Neutrophil (primary cell): ENCODE data around the gene SPINT1.

Source experiments
- H3K27ac ChIP-seq: fragments of 200-600 bp; sonication (generic); 2 replicates; pipeline ENCODE4 v1.5.1; 2016; ENCODE audit warnings: mild to moderate bottlenecking, moderate library complexity
- H3K27me3 ChIP-seq: fragments of 200-600 bp; sonication (generic); 2 replicates; pipeline ENCODE4 v1.6.0; 2016; ENCODE audit warnings: mild to moderate bottlenecking
- H3K36me3 ChIP-seq: fragments of 200-600 bp; sonication (generic); 2 replicates; pipeline ENCODE4 v1.5.1; 2017
- H3K4me1 ChIP-seq, 2 experiments: fragments of 200-600 bp in 1 of 2; sonication (generic) in 1 of 2; 1 replicate in 1 of 2; 2 replicates in 1 of 2; pipeline versions ENCODE4 v1.5.1 to v1.6.1; 2013 to 2016; ENCODE audit warnings: low read depth in 1 of 2, low read length in 1 of 2, mild to moderate bottlenecking in 1 of 2, moderate library complexity in 1 of 2; ENCODE audit not compliant: control insufficient read depth in 1 of 2, insufficient read depth in 1 of 2
- H3K4me3 ChIP-seq, 2 experiments: fragments of 200-600 bp in 1 of 2; sonication (generic) in 1 of 2; 1 replicate in 1 of 2; 2 replicates in 1 of 2; pipeline ENCODE4 v1.5.1; 2013 to 2016; ENCODE audit warnings: low read depth in 1 of 2, low read length in 1 of 2, mild to moderate bottlenecking in 1 of 2, moderate library complexity in 1 of 2
- H3K9me3 ChIP-seq: fragments of 200-600 bp; sonication (generic); 2 replicates; pipeline ENCODE4 v1.5.1; 2016
- CTCF ChIP-seq: fragments of 200-600 bp; sonication (generic); IDR thresholded peaks from 2 replicates; pipeline ENCODE4 v1.5.1; 2016; ENCODE audit warnings: antibody characterized with exemption

The SPINT1 gene

GRCh38 chr15:40891810-40892446 lies 48.1 kb downstream of the SPINT1 start:
- Histone ChIP-seq H3K4me1 (peaks cover 46 to 52% of the 10 kb centered on the region in 2 experiments), H3K27ac (peak overlapping the region; percentile 94), H3K36me3 (peaks cover 12% of the 10 kb centered on the region), H3K27me3 (no peaks in the 10 kb centered on the region), H3K9me3 (no peaks in the 10 kb centered on the region), H3K4me3 (peak overlapping the region in 1 of 2 experiments; percentile 98)
- peak; percentile 59 for TF ChIP-seq CTCF

GRCh38 chr15:40892447-40893012 lies 48.7 kb downstream of the SPINT1 start:
- Histone ChIP-seq H3K27me3 (no peaks in the 10 kb centered on the region), H3K27ac (peak overlapping the region; percentile 94), H3K4me3 (peak overlapping the region; percentile 81 to 98), H3K36me3 (peaks cover 18% of the 10 kb centered on the region), H3K9me3 (no peaks in the 10 kb centered on the region), H3K4me1 (peaks cover 47 to 58% of the 10 kb centered on the region in 2 experiments)
- TF ChIP-seq CTCF = no peak

DNA sequence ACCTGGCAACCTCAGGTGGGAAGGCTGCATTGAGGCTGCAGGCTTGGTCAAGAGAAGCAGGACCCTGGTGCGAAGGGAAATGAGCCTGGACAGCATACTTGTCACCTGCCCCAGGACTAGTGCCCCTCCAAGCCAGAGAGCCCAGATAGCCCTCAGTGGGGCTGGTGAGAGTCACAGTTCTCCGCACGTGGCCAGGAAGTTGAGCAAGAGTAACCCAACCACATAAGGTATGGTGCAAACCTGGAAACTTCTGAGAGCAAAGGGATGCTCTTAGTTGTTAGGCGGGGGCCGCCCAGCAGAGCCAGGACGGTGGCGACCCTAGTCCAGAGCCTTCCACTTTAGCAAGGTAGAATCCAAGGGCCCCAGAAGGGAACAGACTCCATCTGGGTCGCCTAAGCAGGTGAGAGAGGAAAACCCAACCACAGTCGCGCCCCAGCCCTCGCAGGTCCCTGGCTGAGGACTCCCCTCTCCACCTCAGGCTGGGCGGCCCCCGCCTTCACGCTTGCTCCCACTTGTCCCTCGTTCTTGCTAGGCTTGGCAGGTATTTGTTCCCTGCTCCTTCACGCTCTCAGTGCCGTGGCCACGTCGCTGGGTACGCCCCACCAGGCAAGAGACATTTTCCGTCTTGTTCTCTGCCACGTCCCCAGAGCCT lies 49.3 kb downstream of the SPINT1 start:
- H3K4me3 ChIP-seq = peak overlapping the region; percentile 81 to 98
- H3K9me3 ChIP-seq = no peaks in the 10 kb centered on the region
- H3K4me1 ChIP-seq = peaks cover 48 to 58% of the 10 kb centered on the region in 2 experiments
- no peak for TF ChIP-seq CTCF
- H3K27ac ChIP-seq = peak overlapping the region; percentile 94
- H3K36me3 ChIP-seq = peaks cover 19% of the 10 kb centered on the region
- no peaks in the 10 kb centered on the region for H3K27me3 ChIP-seq

DNA sequence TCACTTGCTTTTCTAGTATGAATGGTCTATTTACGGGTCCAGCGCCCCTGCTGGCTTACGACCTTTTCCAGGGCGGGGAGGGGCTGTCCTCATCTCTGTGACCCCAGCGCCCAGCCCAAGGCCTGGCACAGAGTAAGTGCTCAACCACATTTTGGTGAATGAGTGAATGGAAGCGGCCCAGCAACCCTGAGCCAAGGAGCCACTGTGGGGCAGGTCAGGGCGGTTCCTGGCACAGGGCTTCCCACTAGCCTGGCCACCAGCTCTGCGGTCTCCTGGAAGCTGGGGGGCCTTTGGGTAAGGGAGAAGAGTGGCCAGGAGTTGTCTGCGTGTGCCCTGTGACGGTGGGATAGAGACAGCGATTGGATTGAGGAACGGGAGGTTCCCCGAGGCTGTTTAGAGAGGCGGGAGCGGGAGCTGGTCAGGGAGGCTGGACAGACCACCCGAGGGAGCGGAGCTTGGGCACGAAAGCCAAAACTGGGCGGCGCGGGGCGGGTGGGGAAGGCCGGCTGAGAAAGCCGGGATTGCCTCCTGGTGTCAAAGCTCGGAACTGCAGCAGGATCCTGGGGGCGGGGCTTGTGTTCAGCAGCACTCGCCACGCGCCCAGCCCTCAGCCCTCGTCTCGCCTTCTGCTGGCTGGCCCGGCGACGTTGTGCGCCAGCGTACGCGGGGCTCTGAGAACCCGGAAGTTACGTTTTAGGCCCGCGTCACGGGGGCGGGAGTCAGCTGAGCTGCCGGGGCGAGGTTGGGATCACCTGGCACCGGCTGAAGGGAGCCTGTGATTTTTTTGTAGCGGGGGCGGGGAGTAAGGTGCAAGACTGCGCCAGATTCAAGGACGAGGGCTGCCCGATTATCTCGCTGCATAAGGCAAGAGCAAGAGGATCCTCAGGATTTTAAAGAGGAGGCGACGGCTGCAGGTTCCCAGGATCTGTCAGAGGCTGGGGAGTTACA lies 50.2 kb downstream of the SPINT1 start, which contains the start of gene VPS18:
Gene VPS18 (plus strand): TSS at position 718 of the 948 bp plus-strand sequence. CDS start 319 bp downstream, outside the sequence.
- Histone ChIP-seq H3K27me3 (no peaks in the 10 kb centered on the region), H3K27ac (peak within 1 kb of the TSS; percentile 94), H3K4me3 (peak within 1 kb of the TSS; percentile 81 to 98), H3K9me3 (no peaks in the 10 kb centered on the region), H3K36me3 (peaks cover 26% of the 10 kb centered on the region), H3K4me1 (peaks cover 48 to 58% of the 10 kb centered on the region in 2 experiments)
- TF ChIP-seq CTCF = peak; percentile 100
